ENCODE results near the gene SORBS1. TPM values are rescaled to one million over a fixed set of nuclear protein-coding genes. Genes with fewer than 3 reads are reported as not detected.

The SORBS1 gene
- total and polyA plus RNA-seq, 2 donors (not counting 1 experiment from before 2014, with no cell fraction given), result 0.21 to 1.5 TPM

DNA sequence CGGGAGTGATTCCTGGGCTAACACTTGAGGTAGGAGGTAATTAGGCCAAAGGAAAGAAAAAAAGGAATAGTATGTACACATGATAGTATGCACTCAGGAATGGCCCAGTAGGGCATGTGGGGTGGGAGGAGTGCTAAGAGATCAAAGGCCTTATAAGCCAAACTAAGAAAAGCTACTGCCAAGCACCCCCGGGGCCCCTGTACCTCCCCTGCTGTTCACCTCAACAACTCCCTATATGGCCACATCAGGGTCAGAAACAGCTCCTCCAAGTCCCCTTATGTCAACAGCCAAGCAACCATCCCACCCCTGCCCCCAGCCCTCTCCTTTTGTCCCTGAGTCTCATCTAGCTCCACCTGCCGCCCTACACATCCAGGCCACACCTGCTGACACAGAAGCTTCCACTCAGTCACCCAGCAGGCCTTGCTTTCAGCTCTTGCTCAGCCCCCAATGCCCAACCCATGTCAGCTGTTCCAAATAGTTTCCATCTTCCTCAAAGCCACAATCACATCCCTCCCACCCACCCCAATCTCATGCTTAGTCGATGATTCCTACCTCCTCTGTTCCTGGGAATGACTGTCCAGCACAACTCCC is 80.2 kb downstream of the SORBS1 start:
- ATAC-seq (ENCODE audit: low read depth) (no peak), DNase-seq (no peak)
- intact Hi-C loops (cut with micrococcal nuclease), result no loop called here
- no peaks in the 10 kb centered on the region for H3K36me3 ChIP-seq (replicated peaks in 1 of 2; ENCODE audit: control extremely low read depth in 1 of 2, control insufficient read depth in 1 of 2, extremely low read depth in 1 of 2, insufficient read depth in 2 of 2, low read length in 1 of 2)
- Mint-ChIP-seq H3K4me3 (no peak overlapping the region), H3K9me3 (ENCODE audit: insufficient read depth) (no peaks in the 10 kb centered on the region), H3K4me1 (no peaks in the 10 kb centered on the region), H3K27me3 (peaks cover 4% of the 10 kb centered on the region), H3K27ac (no peak overlapping the region)
- no peak overlapping the region for H2AFZ ChIP-seq (ENCODE audit: insufficient read depth, low read depth, low read length, poor library complexity, severe bottlenecking)
- no peaks in the 10 kb centered on the region for H3K4me1 ChIP-seq (ENCODE audit: control insufficient read depth in 2 of 2, insufficient read depth in 2 of 2, low read length in 2 of 2)
- H3K27me3 ChIP-seq (replicated peaks in 1 of 4; ENCODE audit: control extremely low read depth in 1 of 4, control insufficient read depth in 3 of 4, insufficient read depth in 4 of 4, low read length in 3 of 4), result peaks cover 0 to 6% (median 3%) of the 10 kb centered on the region in 4 experiments
- H4K20me1 ChIP-seq (ENCODE audit: control insufficient read depth, insufficient read depth, low read length, poor library complexity, severe bottlenecking), result no peaks in the 10 kb centered on the region
- H3K27ac ChIP-seq (ENCODE audit: low read length in 2 of 2), result no peak overlapping the region
- ChIA-PET CTCF (no interaction called here), POLR2A (no interaction called here)
- H3K79me2 ChIP-seq (ENCODE audit: control insufficient read depth, insufficient read depth, low read length), result no peaks in the 10 kb centered on the region
- WGBS (ENCODE audit: insufficient coverage), result 96% methylated on average over 4 of the region's 4 CpGs
- no peak overlapping the region for H3K9ac ChIP-seq (ENCODE audit: low read length)
- no peak overlapping the region for H3K4me2 ChIP-seq (replicated peaks; ENCODE audit: low read depth, low read length, poor library complexity, severe bottlenecking)
- TF ChIP-seq EZH2 (IDR thresholded peaks at IDR 0.05; ENCODE audit: borderline replicate concordance, insufficient read depth, low read depth, low read length, poor library complexity, severe bottlenecking), result no peak
- TF ChIP-seq, protein P1, sequence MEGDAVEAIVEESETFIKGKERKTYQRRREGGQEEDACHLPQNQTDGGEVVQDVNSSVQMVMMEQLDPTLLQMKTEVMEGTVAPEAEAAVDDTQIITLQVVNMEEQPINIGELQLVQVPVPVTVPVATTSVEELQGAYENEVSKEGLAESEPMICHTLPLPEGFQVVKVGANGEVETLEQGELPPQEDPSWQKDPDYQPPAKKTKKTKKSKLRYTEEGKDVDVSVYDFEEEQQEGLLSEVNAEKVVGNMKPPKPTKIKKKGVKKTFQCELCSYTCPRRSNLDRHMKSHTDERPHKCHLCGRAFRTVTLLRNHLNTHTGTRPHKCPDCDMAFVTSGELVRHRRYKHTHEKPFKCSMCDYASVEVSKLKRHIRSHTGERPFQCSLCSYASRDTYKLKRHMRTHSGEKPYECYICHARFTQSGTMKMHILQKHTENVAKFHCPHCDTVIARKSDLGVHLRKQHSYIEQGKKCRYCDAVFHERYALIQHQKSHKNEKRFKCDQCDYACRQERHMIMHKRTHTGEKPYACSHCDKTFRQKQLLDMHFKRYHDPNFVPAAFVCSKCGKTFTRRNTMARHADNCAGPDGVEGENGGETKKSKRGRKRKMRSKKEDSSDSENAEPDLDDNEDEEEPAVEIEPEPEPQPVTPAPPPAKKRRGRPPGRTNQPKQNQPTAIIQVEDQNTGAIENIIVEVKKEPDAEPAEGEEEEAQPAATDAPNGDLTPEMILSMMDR (IDR thresholded peaks at IDR 0.05), result no peak
- no peaks in the 10 kb centered on the region for H3K9me3 ChIP-seq (ENCODE audit: control extremely low read depth in 1 of 3, control insufficient read depth in 2 of 3, insufficient read depth in 1 of 3, low read length in 2 of 3)
- H3K4me3 ChIP-seq (ENCODE audit: control extremely low read depth in 1 of 5, extremely low read depth in 1 of 5, insufficient read depth in 1 of 5, low read depth in 2 of 5, low read length in 4 of 5), result no peak overlapping the region

DNA sequence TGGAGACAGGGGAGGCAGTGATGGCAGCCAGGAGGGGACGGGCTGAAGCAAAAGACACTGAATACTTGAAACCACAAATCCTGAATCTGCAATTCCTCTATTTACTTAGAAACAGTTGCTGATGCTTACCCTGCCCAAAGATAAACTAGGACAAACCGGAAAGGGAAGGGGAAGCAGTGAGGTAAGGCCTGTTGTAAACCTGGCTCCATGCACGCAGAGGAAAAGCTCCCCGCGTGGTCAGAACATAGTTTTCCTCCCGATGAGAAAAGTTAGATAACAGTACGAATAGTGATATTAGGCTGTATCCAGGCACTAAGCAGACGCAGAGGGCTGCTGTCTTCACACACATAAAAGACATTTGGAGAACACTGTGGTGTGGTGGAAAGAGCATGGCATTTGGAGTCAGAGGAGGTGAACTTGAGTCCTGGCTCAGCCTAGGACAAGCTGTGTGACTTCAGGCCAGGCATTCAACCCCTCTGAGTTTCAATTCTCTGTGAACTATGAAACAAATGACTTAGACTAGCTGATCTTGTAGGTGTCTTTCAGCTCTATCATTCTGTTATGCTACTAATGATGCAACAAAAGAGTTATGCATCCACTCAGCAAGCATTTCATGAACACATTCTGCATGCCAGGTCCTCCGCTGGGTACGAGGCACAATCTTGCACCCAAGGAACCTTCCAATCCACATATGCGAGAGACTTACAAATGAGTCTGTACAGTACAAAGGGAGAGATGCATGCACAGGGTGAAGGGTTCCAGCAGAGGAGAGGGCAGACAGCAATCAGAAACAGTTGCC is 80.9 kb downstream of the SORBS1 start:
- no peak overlapping the region for H3K4me2 ChIP-seq (replicated peaks; ENCODE audit: low read depth, low read length, poor library complexity, severe bottlenecking)
- no peaks in the 10 kb centered on the region for H3K79me2 ChIP-seq (ENCODE audit: control insufficient read depth, insufficient read depth, low read length)
- DNase-seq, result no peak
- H3K36me3 ChIP-seq (replicated peaks in 1 of 2; ENCODE audit: control extremely low read depth in 1 of 2, control insufficient read depth in 1 of 2, extremely low read depth in 1 of 2, insufficient read depth in 2 of 2, low read length in 1 of 2), result no peaks in the 10 kb centered on the region
- H3K9me3 ChIP-seq (ENCODE audit: control extremely low read depth in 1 of 3, control insufficient read depth in 2 of 3, insufficient read depth in 1 of 3, low read length in 2 of 3), result no peaks in the 10 kb centered on the region
- H3K27me3 ChIP-seq (replicated peaks in 1 of 4; ENCODE audit: control extremely low read depth in 1 of 4, control insufficient read depth in 3 of 4, insufficient read depth in 4 of 4, low read length in 3 of 4), result peaks cover 0 to 6% (median 3%) of the 10 kb centered on the region in 4 experiments
- TF ChIP-seq, protein P1 (IDR thresholded peaks at IDR 0.05), result no peak
- no peak for TF ChIP-seq EZH2 (IDR thresholded peaks at IDR 0.05; ENCODE audit: borderline replicate concordance, insufficient read depth, low read depth, low read length, poor library complexity, severe bottlenecking)
- Mint-ChIP-seq H3K9me3 (ENCODE audit: insufficient read depth) (no peaks in the 10 kb centered on the region), H3K27ac (no peak overlapping the region), H3K4me3 (no peak overlapping the region), H3K4me1 (no peaks in the 10 kb centered on the region), H3K27me3 (peaks cover 4% of the 10 kb centered on the region)
- no peak overlapping the region for H3K9ac ChIP-seq (ENCODE audit: low read length)
- no peak overlapping the region for H3K27ac ChIP-seq (ENCODE audit: low read length in 2 of 2)
- no peak overlapping the region for H2AFZ ChIP-seq (ENCODE audit: insufficient read depth, low read depth, low read length, poor library complexity, severe bottlenecking)
- no peaks in the 10 kb centered on the region for H4K20me1 ChIP-seq (ENCODE audit: control insufficient read depth, insufficient read depth, low read length, poor library complexity, severe bottlenecking)
- ATAC-seq (ENCODE audit: low read depth), result no peak
- intact Hi-C loops (cut with micrococcal nuclease), result no loop called here
- CTCF ChIA-PET, result no interaction called here
- H3K4me1 ChIP-seq (ENCODE audit: control insufficient read depth in 2 of 2, insufficient read depth in 2 of 2, low read length in 2 of 2), result no peaks in the 10 kb centered on the region
- POLR2A ChIA-PET, result no interaction called here
- 86% methylated on average over 1 of the region's 11 CpGs for WGBS (ENCODE audit: insufficient coverage)
- H3K4me3 ChIP-seq (ENCODE audit: control extremely low read depth in 1 of 5, extremely low read depth in 1 of 5, insufficient read depth in 1 of 5, low read depth in 2 of 5, low read length in 4 of 5), result no peak overlapping the region
